Panc1 (cell line): Measurements from ENCODE around the gene CDH13.

Source experiments
- CTCF ChIP-seq: fragments of 450-650 bp; IDR thresholded peaks from 2 replicates; pipeline ENCODE4 v1.5.1; 2017; ENCODE audit warnings: mild to moderate bottlenecking
- POLR2AphosphoS5 ChIP-seq: IDR thresholded peaks from 2 replicates; pipeline ENCODE4 v1.6.1; 2012; ENCODE audit warnings: mild to moderate bottlenecking, low read depth, low read length, moderate library complexity

GRCh38 chr16:83652943-83653342 is 1026.2 kb downstream of the CDH13 start:
- TF ChIP-seq CTCF = no peak
- TF ChIP-seq POLR2AphosphoS5 = no peak
